Transverse colon (tissue), 4 donors: ENCODE results near the gene GABRR2. TPM values are rescaled to one million over a fixed set of nuclear protein-coding genes. Genes with fewer than 3 reads are reported as not detected.

Experiments used
- DNase-seq: peaks from one replicate; pipeline ENCODE4 v3.0.0-alpha.2; 2019
- H3K27ac ChIP-seq, 4 donors: fragments of 200-600 bp; sonication (generic); 2 replicates each; pipeline ENCODE4 v1.5.1; 2016 to 2018; ENCODE audit warnings: inconsistent platforms in 4 of 4
- H3K27me3 ChIP-seq: fragments of 200-600 bp; sonication (generic); 2 replicates; pipeline ENCODE4 v1.5.1; 2017; ENCODE audit warnings: inconsistent platforms
- H3K36me3 ChIP-seq, 4 donors: fragments of 200-600 bp; sonication (generic); 2 replicates each; pipeline ENCODE4 v1.5.1; 2017 to 2019; ENCODE audit warnings: inconsistent platforms in 4 of 4
- H3K4me1 ChIP-seq, 4 donors: fragments of 200-600 bp; sonication (generic); 2 replicates each; pipeline ENCODE4 v1.5.1; 2017 to 2020; ENCODE audit warnings: inconsistent platforms in 4 of 4
- H3K4me3 ChIP-seq, 4 donors: fragments of 200-600 bp; sonication (generic); 1 replicate in 1 of 4; 2 replicates in 3 of 4; pipeline versions ENCODE4 v1.5.1 to v1.6.1; 2017 to 2019; ENCODE audit warnings: inconsistent platforms in 4 of 4
- H3K9me3 ChIP-seq, 2 donors: fragments of 200-600 bp; sonication (generic); 2 replicates each; pipeline ENCODE4 v1.5.1; 2017 to 2019; ENCODE audit warnings: inconsistent platforms in 2 of 2
- CTCF ChIP-seq, 5 experiments: fragments of 200-600 bp in 3 of 5; fragments of 450-650 bp in 2 of 5; sonication (generic) in 3 of 5; IDR thresholded peaks; 1 replicate in 2 of 5; 2 replicates in 3 of 5; pipeline ENCODE4 v1.5.1; 2016 to 2017; ENCODE audit warnings: antibody characterized with exemption in 5 of 5, inconsistent platforms in 3 of 5, mild to moderate bottlenecking in 2 of 5, moderate library complexity in 1 of 5
- EP300 ChIP-seq: sonication (generic); formaldehyde crosslinking; IDR thresholded peaks from one replicate; pipeline ENCODE4 v1.6.1; 2017; ENCODE audit warnings: antibody characterized with exemption, low read depth
- POLR2A ChIP-seq: fragments of 450-650 bp; IDR thresholded peaks from one replicate; pipeline ENCODE4 v1.6.1; 2016; ENCODE audit warnings: antibody characterized with exemption, mild to moderate bottlenecking, moderate library complexity
- POLR2AphosphoS5 ChIP-seq, 3 donors: sonication (generic); formaldehyde crosslinking; IDR thresholded peaks; one replicate each; pipeline ENCODE4 v1.6.1; 2016; ENCODE audit warnings: antibody characterized with exemption in 3 of 3
- WGBS, 2 donors: methylation state at CpG; one replicate each; pipeline ENCODE4 v1.1.5; 2018; ENCODE audit warnings: low coverage in 1 of 2; 5-methylcytosine and 5-hydroxymethylcytosine counted together
- in situ Hi-C, 4 donors: fragments of 200-750 bp; cut with MboI; loops; one replicate each; pipeline versions ENCODE4 v1.15.0 to v1.15.1; 2017; ENCODE audit warnings: low sequenced_read_pairs in 3 of 4, low pct_ligation_motif_present in 1 of 4, low pct_unique_long_range_greater_than_20kb in 1 of 4
- intact Hi-C: fragments of 100-400 bp; cut with DNase I; formaldehyde crosslinking; loops from one replicate; pipeline ENCODE4 v1.15.1; 2023; ENCODE audit warnings: low total_unique reads
- total RNA-seq, 4 donors: library from RNA; depleted of rRNA; stranded (reverse); fragments of >200 nt; gene quantifications; one replicate each; pipeline ENCODE4 v1.1.0, GENCODE V29; 2016

The GABRR2 gene
- total RNA-seq, 4 donors from 2014 or later, result 1.1 to 4.3 (median 1.2) TPM; not detected in 1

DNA sequence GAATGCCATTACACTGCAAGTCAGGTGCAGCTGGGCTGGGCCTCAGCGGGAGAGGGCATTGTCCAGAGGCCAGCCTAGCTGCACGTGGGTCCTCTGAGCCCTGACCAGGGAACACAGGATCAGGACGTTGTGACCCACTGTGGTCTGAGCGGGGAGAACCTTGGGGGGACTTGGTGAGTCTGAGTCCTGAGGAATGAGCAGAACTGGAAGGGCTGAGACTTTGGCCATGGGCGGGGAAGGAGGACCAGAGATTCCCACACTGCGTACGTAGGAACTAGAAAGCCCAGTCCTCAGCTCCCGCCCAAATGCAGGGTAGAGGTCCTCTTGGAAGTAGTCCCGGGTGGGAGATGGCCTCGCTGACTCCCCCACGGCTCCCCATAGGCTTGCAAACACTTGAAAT is 42.5 kb downstream of the GABRR2 start:
- DNase-seq, result no peak
- no peaks in the 10 kb centered on the region for H3K9me3 ChIP-seq

GRCh38 chr6:89270951-89271721 is 44.0 kb downstream of the GABRR2 start:
- 82% methylated on average over 14 of the region's 14 CpGs; no CpG with 5 or more reads in 1 of the 2 donors for WGBS, 2 donors
- no peaks in the 10 kb centered on the region for H3K4me1 ChIP-seq
- H3K9me3 ChIP-seq, result no peaks in the 10 kb centered on the region
- no peaks in the 10 kb centered on the region for H3K36me3 ChIP-seq
- TF ChIP-seq CTCF (IDR thresholded peaks at IDR 0.05) (no peak), POLR2A (no peak), POLR2AphosphoS5 (IDR thresholded peaks at IDR 0.05) (no peak), EP300 (no peak)
- no peak overlapping the region for H3K4me3 ChIP-seq
- H3K27ac ChIP-seq, result peak overlapping the region in 2 of 4 donors; percentile 8 to 57
- H3K27me3 ChIP-seq, result no peaks in the 10 kb centered on the region
- intact Hi-C loops (no loop called here), in situ Hi-C loops (no loop called here)
- no peak for DNase-seq

More for the DNA sequence above, 42.5 kb downstream of the GABRR2 start:
- in situ Hi-C loops (no loop called here), intact Hi-C loops (no loop called here)
- 87% methylated on average over 11 of the region's 11 CpGs; no CpG with 5 or more reads in 1 of the 2 donors for WGBS, 2 donors
- Histone ChIP-seq H3K27ac (no peak overlapping the region), H3K4me1 (no peaks in the 10 kb centered on the region), H3K4me3 (no peak overlapping the region), H3K36me3 (no peaks in the 10 kb centered on the region), H3K27me3 (no peaks in the 10 kb centered on the region)
- no peak for TF ChIP-seq POLR2A
- TF ChIP-seq POLR2AphosphoS5 (IDR thresholded peaks at IDR 0.05), result no peak
- no peak for TF ChIP-seq CTCF (IDR thresholded peaks at IDR 0.05)
- TF ChIP-seq EP300, result no peak

DNA sequence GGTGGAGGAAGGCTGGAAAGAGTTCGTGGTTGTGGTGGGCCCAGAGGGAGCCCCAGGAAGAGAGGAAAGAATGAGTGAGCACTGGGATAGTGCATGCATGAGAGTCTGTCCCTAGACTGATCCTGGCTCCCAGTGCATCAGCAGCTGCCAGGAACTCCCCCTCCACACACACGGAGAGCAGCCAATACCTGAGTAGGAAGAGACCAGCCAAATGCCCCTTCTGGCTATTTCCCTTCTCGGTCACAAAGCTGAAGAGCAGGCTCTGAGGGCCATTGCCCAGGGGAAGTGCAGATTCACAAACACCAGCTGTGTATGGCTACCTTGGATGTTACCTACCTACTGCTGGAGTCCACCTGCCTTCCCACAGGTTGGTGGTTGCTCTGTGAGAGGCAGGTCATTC is 45.1 kb downstream of the GABRR2 start:
- intact Hi-C loops, result no loop called here
- Histone ChIP-seq H3K9me3 (no peaks in the 10 kb centered on the region), H3K36me3 (no peaks in the 10 kb centered on the region), H3K27me3 (no peaks in the 10 kb centered on the region), H3K4me1 (no peaks in the 10 kb centered on the region), H3K4me3 (no peak overlapping the region), H3K27ac (no peak overlapping the region)
- no peak for TF ChIP-seq CTCF (IDR thresholded peaks at IDR 0.05)
- no peak for TF ChIP-seq EP300
- no peak for TF ChIP-seq POLR2A
- no peak for TF ChIP-seq POLR2AphosphoS5 (IDR thresholded peaks at IDR 0.05)
- WGBS, 2 donors, result 81% methylated on average over 3 of the region's 3 CpGs; no CpG with 5 or more reads in 1 of the 2 donors
- in situ Hi-C loops, result no loop called here
- DNase-seq, result no peak

DNA sequence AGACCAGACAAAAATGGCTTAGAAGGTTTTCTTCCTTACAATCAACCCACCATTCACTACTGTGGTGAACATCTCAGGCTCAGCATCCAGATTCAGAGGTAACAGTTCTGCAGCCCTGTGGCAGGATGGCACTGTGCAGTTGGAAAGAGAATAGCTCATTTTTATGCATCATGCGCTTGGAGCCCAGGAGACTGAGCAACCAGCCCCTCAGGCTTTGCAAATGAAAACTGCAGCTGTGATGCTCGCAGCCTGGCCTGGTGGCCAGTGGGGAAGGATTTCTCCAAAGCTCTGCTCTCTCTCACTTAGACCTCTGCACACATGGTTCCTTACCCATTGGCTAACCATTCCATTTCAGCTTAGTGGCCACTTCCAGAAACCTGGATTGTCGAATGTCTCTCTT is 45.8 kb downstream of the GABRR2 start:
- Histone ChIP-seq H3K27me3 (no peaks in the 10 kb centered on the region), H3K4me3 (no peak overlapping the region), H3K36me3 (no peaks in the 10 kb centered on the region), H3K9me3 (no peaks in the 10 kb centered on the region), H3K27ac (no peak overlapping the region), H3K4me1 (no peaks in the 10 kb centered on the region)
- 80 to 93% methylated on average over 1 to 3 of the region's 3 CpGs for WGBS, 2 donors
- no peak for DNase-seq
- TF ChIP-seq CTCF (IDR thresholded peaks at IDR 0.05) (no peak), EP300 (no peak), POLR2AphosphoS5 (IDR thresholded peaks at IDR 0.05) (no peak), POLR2A (no peak)
- in situ Hi-C loops, result no loop called here
- intact Hi-C loops, result no loop called here
